HCT116 (cell line): ENCODE measurements around the gene TGFBR3. TPM values are rescaled to one million over a fixed set of nuclear protein-coding genes. Genes with fewer than 3 reads are reported as not detected.
A peak's percentile ranks its signal among the peaks of the same experiment; 100 is the strongest.

Source experiments
- ATAC-seq: fragments of 200-7000 bp; cut with Tn5 transposase; 2 replicates; pipeline ENCODE4 v1.9.1; 2020; ENCODE audit warnings: mild to moderate bottlenecking, moderate library complexity
- BruUV-seq: library from RNA; stranded (reverse); fragments of 400-500 nt; replicated peaks from 2 replicates; lab custom pipeline; 2021; lab: Mats Ljungman, UMichigan
- CTCF ChIA-PET: fragments of 300-600 bp; sonication (Branson Sonifier 250); formaldehyde crosslinking; loops from one replicate; lab custom pipeline; 2021; ENCODE audit warnings: antibody characterized with exemption; lab: Charles Lee
- POLR2A ChIA-PET: fragments of 300-600, 350-600 bp; sonication (Branson Sonifier 250); formaldehyde crosslinking; loops from one replicate; lab custom pipeline; 2021; ENCODE audit warnings: antibody characterized with exemption; lab: Charles Lee
- RAD21 ChIA-PET, 2 experiments: fragments of 300-600 bp; sonication (Branson Sonifier 250); formaldehyde crosslinking; loops; one replicate each; lab custom pipeline; 2023; ENCODE audit warnings: low total read pairs in 2 of 2; ENCODE audit not compliant: uncharacterized antibody in 2 of 2, unreplicated experiment in 2 of 2, low non-redundant PET in 1 of 2; lab: Charles Lee
- DNase-seq: peaks from one replicate; pipeline ENCODE4 v3.0.0-alpha.2; 2010; ENCODE audit warnings: low read depth, low spot score
- H2AFZ ChIP-seq: fragments of 200-600 bp; shearing (Covaris generic), sonication (generic); 2 replicates; pipeline ENCODE4 v1.6.1; 2017; ENCODE audit warnings: low read depth, mixed run types, mixed read lengths, antibody characterized with exemption, low read length; ENCODE audit not compliant: poor library complexity, severe bottlenecking
- H3K27ac ChIP-seq: 2 replicates; pipeline ENCODE4 v1.5.1; 2012; ENCODE audit warnings: low read depth, low read length
- H3K27me3 ChIP-seq: fragments of 200-600 bp; sonication (generic); 2 replicates; pipeline ENCODE4 v1.6.1; 2016; ENCODE audit warnings: mixed run types, low read length, mixed read lengths; ENCODE audit not compliant: insufficient read depth
- H3K36me3 ChIP-seq, 2 experiments: fragments of 200-500 bp in 1 of 2; fragments of 200-600 bp in 1 of 2; sonication (Bioruptor generic) in 1 of 2; sonication (generic) in 1 of 2; 2 replicates each; pipeline versions ENCODE4 v1.5.1 to v1.6.1; 2014 to 2016; ENCODE audit warnings: low read length in 2 of 2, inconsistent platforms in 1 of 2, mixed read lengths in 1 of 2, mixed run types in 1 of 2; ENCODE audit not compliant: insufficient read depth in 2 of 2, control insufficient read depth in 1 of 2
- H3K4me1 ChIP-seq, 2 experiments: fragments of 200-600 bp in 1 of 2; sonication (generic) in 1 of 2; 2 replicates each; pipeline versions ENCODE4 v1.5.1 to v1.6.1; 2012 to 2017; ENCODE audit warnings: low read length in 2 of 2, inconsistent platforms in 1 of 2, mild to moderate bottlenecking in 1 of 2, mixed read lengths in 1 of 2, mixed run types in 1 of 2, moderate library complexity in 1 of 2; ENCODE audit not compliant: insufficient read depth in 2 of 2, control insufficient read depth in 1 of 2
- H3K4me2 ChIP-seq: fragments of 200-600 bp; sonication (generic); 2 replicates; pipeline ENCODE4 v1.6.1; 2017; ENCODE audit warnings: mixed run types, low read length, mixed read lengths
- H3K4me3 ChIP-seq, 2 experiments: fragments of 200-600 bp in 1 of 2; sonication (generic) in 1 of 2; replicated peaks in 1 of 2; 2 replicates each; pipeline ENCODE4 v1.5.1; 2011 to 2016; ENCODE audit warnings: low read length in 2 of 2, control low read depth in 1 of 2, low read depth in 1 of 2, mild to moderate bottlenecking in 1 of 2, mixed read lengths in 1 of 2, mixed run types in 1 of 2
- H3K79me2 ChIP-seq: fragments of 200-600 bp; sonication (generic); 2 replicates; pipeline ENCODE4 v1.6.1; 2017; ENCODE audit warnings: mild to moderate bottlenecking, mixed run types, low read length, moderate library complexity, mixed read lengths; ENCODE audit not compliant: insufficient read depth
- H3K9ac ChIP-seq: fragments of 200-600 bp; sonication (generic); 2 replicates; pipeline ENCODE4 v1.6.1; 2016; ENCODE audit warnings: low read length, mixed read lengths
- H3K9me2 ChIP-seq: fragments of 200-600 bp; sonication (generic), shearing (Covaris generic); 2 replicates; pipeline ENCODE4 v1.6.1; 2017; ENCODE audit warnings: mixed run types, mild to moderate bottlenecking, moderate library complexity; ENCODE audit not compliant: insufficient read depth
- H3K9me3 ChIP-seq, 2 experiments: fragments of 200-500 bp in 1 of 2; fragments of 200-600 bp in 1 of 2; sonication (Bioruptor generic) in 1 of 2; sonication (generic) in 1 of 2; 2 replicates each; pipeline ENCODE4 v1.6.1; 2014 to 2017; ENCODE audit warnings: low read length in 2 of 2, mixed read lengths in 2 of 2, inconsistent platforms in 1 of 2, low read depth in 1 of 2, mild to moderate bottlenecking in 1 of 2, mixed run types in 1 of 2, moderate library complexity in 1 of 2; ENCODE audit not compliant: control insufficient read depth in 1 of 2, insufficient read depth in 1 of 2
- H4K20me1 ChIP-seq: fragments of 200-600 bp; sonication (generic), shearing (Covaris generic); 2 replicates; pipeline ENCODE4 v1.6.1; 2017; ENCODE audit warnings: mixed run types, mild to moderate bottlenecking, moderate library complexity; ENCODE audit not compliant: insufficient read depth
- FOSL1 ChIP-seq: IDR thresholded peaks from 2 replicates; pipeline ENCODE4 v1.6.1; 2012; ENCODE audit warnings: low read depth
- RAD21 ChIP-seq: IDR thresholded peaks from 2 replicates; pipeline ENCODE4 v1.6.1; 2012; ENCODE audit warnings: low read depth, mild to moderate bottlenecking
- SIN3A ChIP-seq: IDR thresholded peaks from 2 replicates; pipeline ENCODE4 v1.6.1; 2012; ENCODE audit warnings: low read depth
- SP1 ChIP-seq: IDR thresholded peaks from 2 replicates; pipeline ENCODE4 v1.6.1; 2012; ENCODE audit warnings: low read depth
- TCF7L2 ChIP-seq: IDR thresholded peaks from 2 replicates; pipeline ENCODE4 v1.7.0; 2011; ENCODE audit warnings: borderline replicate concordance, inconsistent platforms; ENCODE audit not compliant: insufficient read depth, insufficient read length; ENCODE audit errors: extremely low read depth
- ZNF274 ChIP-seq: fragments of 200-500 bp; sonication (Bioruptor generic); IDR thresholded peaks from 2 replicates; pipeline ENCODE4 v1.6.1; 2014; ENCODE audit warnings: mild to moderate bottlenecking, low read depth, low read length, inconsistent platforms
- intact Hi-C: fragments of 100-400 bp; cut with micrococcal nuclease; formaldehyde crosslinking; loops from 2 replicates; pipeline ENCODE4 v1.10.0; 2022
- total RNA-seq: library from RNA; stranded (reverse); gene quantifications from one replicate; pipeline ENCODE4 v1.2.1, GENCODE V29; 2021; ENCODE audit not compliant: unreplicated experiment

The TGFBR3 gene
- total RNA-seq, 1 experiment from 2014 or later = 7.1 TPM

- TF ChIP-seq ZNF274 (no peak), FOSL1 (no peak), SIN3A (no peak), SP1 (no peak)
- TF ChIP-seq, all 23 proteins: peak for 0
These were observed 92.1 kb downstream of the TGFBR3 start (continued) for GRCh38 chr1:91793877-91794276.

GRCh38 chr1:91793189-91793588, 92.8 kb downstream of the TGFBR3 start:
- Histone ChIP-seq H3K27ac (no peak overlapping the region), H4K20me1 (no peaks in the 10 kb centered on the region), H2AFZ (no peak overlapping the region), H3K9me2 (no peaks in the 10 kb centered on the region), H3K4me1 (peaks cover 14 to 17% of the 10 kb centered on the region in 2 experiments; a peak in 3 of 4 replicates), H3K9me3 (no peaks in the 10 kb centered on the region), H3K9ac (no peak overlapping the region), H3K4me2 (no peak overlapping the region), H3K79me2 (no peaks in the 10 kb centered on the region), H3K4me3 (no peak overlapping the region), H3K27me3 (no peaks in the 10 kb centered on the region), H3K36me3 (no peaks in the 10 kb centered on the region)
- BruUV-seq = no TSS peak
- no peak for TF ChIP-seq TCF7L2
- no peak for TF ChIP-seq SIN3A
- RAD21 ChIA-PET = interaction anchor here in 1 of 2 experiments (0.7 kb wide), 1 partner anchor 291 kb away, joined by 3 read pairs; no protein-coding TSS in a partner anchor
- ATAC-seq = no peak
- POLR2A ChIA-PET = no interaction called here
- DNase-seq = no peak
- intact Hi-C loops = no loop called here
- CTCF ChIA-PET = no interaction called here

GRCh38 chr1:91792489-91793071, 93.4 kb downstream of the TGFBR3 start:
- Histone ChIP-seq H3K27ac (no peak overlapping the region), H3K9me2 (no peaks in the 10 kb centered on the region)
- 0 out of 2 replicates have a peak, but pooled peaks have one; percentile 46 for ATAC-seq
- peak; percentile 14; the same call in 1 of the 2 replicates for TF ChIP-seq RAD21
- no peak for TF ChIP-seq SIN3A
- TF ChIP-seq, all 23 proteins: peak for 1
- intact Hi-C loops = no loop called here
- Histone ChIP-seq H3K36me3 (no peaks in the 10 kb centered on the region), H3K4me1 (peaks cover 14 to 17% of the 10 kb centered on the region in 2 experiments; a peak in 3 of 4 replicates), H3K27me3 (no peaks in the 10 kb centered on the region), H3K9me3 (no peaks in the 10 kb centered on the region), H3K79me2 (no peaks in the 10 kb centered on the region), H4K20me1 (no peaks in the 10 kb centered on the region), H2AFZ (no peak overlapping the region), H3K9ac (no peak overlapping the region), H3K4me2 (no peak overlapping the region), H3K4me3 (no peak overlapping the region)
- RAD21 ChIA-PET = no interaction called here
- no TSS peak for BruUV-seq
- POLR2A ChIA-PET = interaction anchor here (0.5 kb wide), 1 partner anchor 41 kb away, joined by 4 read pairs; no protein-coding TSS in a partner anchor
- no peak for DNase-seq
- CTCF ChIA-PET = no interaction called here
